ENCODE results near the gene LILRA6.
"Not testable (repeated sequence)": the region's sequence is repeated elsewhere in the genome, so short reads cannot be mapped to it uniquely, and the experiment has no call there.

The LILRA6 gene

GRCh38 chr19:54266133-54266532 lies 23.5 kb upstream of the LILRA6 start:
- no peak overlapping the region for H3K4me3 ChIP-seq (ENCODE audit: low read depth, low read length)

- H3K4me3 ChIP-seq (ENCODE audit: low read depth, low read length), result no peak overlapping the region
Measured at GRCh38 chr19:54262470-54262869, 19.9 kb upstream of the LILRA6 start.

- no peak overlapping the region for H3K4me3 ChIP-seq (ENCODE audit: low read depth, low read length)
Measured at GRCh38 chr19:54262066-54262465, 19.5 kb upstream of the LILRA6 start.

GRCh38 chr19:54257116-54257480 lies 14.5 kb upstream of the LILRA6 start, which contains the start of gene LILRB5:
Gene LILRB5, minus strand, starts transcription at chr19:54257273. Its CDS starts 80 bp downstream, at chr19:54257193.
- H3K4me3 ChIP-seq (ENCODE audit: low read depth, low read length), result no peak within 1 kb of the TSS

- H3K4me3 ChIP-seq (ENCODE audit: low read depth, low read length), result no peak overlapping the region
Measured at GRCh38 chr19:54256250-54257115, 13.9 kb upstream of the LILRA6 start.

GRCh38 chr19:54255105-54255775 lies 12.7 kb upstream of the LILRA6 start:
- no peak overlapping the region for H3K4me3 ChIP-seq (ENCODE audit: low read depth, low read length)

- no peak overlapping the region for H3K4me3 ChIP-seq (ENCODE audit: low read depth, low read length)
Measured at GRCh38 chr19:54254195-54254906, 11.8 kb upstream of the LILRA6 start.

- H3K4me3 ChIP-seq (ENCODE audit: low read depth, low read length), result no peak overlapping the region
Measured at GRCh38 chr19:54253331-54254194, 11.0 kb upstream of the LILRA6 start.

GRCh38 chr19:54252845-54253244 lies 10.3 kb upstream of the LILRA6 start:
- no peak overlapping the region for H3K4me3 ChIP-seq (ENCODE audit: low read depth, low read length)

- H3K4me3 ChIP-seq (ENCODE audit: low read depth, low read length), result no peak overlapping the region
Measured at GRCh38 chr19:54252243-54252642, 9.7 kb upstream of the LILRA6 start.

- no peak overlapping the region for H3K4me3 ChIP-seq (ENCODE audit: low read depth, low read length)
Measured at GRCh38 chr19:54248016-54248601, 5.5 kb upstream of the LILRA6 start.

- H3K4me3 ChIP-seq (ENCODE audit: low read depth, low read length), result no peak overlapping the region
Measured at GRCh38 chr19:54247106-54247930, 4.7 kb upstream of the LILRA6 start.

GRCh38 chr19:54245936-54246335 lies 3.3 kb upstream of the LILRA6 start:
- H3K4me3 ChIP-seq (ENCODE audit: low read depth, low read length), result no peak overlapping the region

GRCh38 chr19:54243809-54244208 lies 1.2 kb upstream of the LILRA6 start:
- H3K4me3 ChIP-seq (ENCODE audit: low read depth, low read length), result not testable (repeated sequence)

- H3K4me3 ChIP-seq (ENCODE audit: low read depth, low read length), result not testable (repeated sequence)
Measured at GRCh38 chr19:54242234-54242633, 356 bp downstream of the LILRA6 start.

GRCh38 chr19:54240372-54241336 lies 1.9 kb downstream of the LILRA6 start:
- H3K4me3 ChIP-seq (ENCODE audit: low read depth, low read length), result not testable (repeated sequence)

- H3K4me3 ChIP-seq (ENCODE audit: low read depth, low read length), result not testable (repeated sequence)
Measured at GRCh38 chr19:54239491-54240371, 2.9 kb downstream of the LILRA6 start.

Measured in iPS-11a (cell line).